ENCODE data around the gene RAB6B. TPM values are rescaled to one million over a fixed set of nuclear protein-coding genes. Genes with fewer than 3 reads are reported as not detected.

RAB6B gene
- total and polyA plus RNA-seq, 2 experiments from 2014 or later: 1.2 to 3.9 TPM

GRCh38 chr3:133884887-133885711 is 10.6 kb downstream of the RAB6B start:
- Mint-ChIP-seq H3K9me3 (peaks cover 2% of the 10 kb centered on the region; the same call in 1 of the 3 replicates), H3K4me1 (peaks cover 10% of the 10 kb centered on the region; the same call in 2 of the 3 replicates), H3K36me3 (ENCODE audit: low read depth) (peaks cover 5% of the 10 kb centered on the region; the same call in 1 of the 3 replicates), H3K27me3 (ENCODE audit: insufficient read depth, low read depth, poor library complexity) (peaks cover 2% of the 10 kb centered on the region), H3K4me3 (no peak overlapping the region), H3K27ac (no peak overlapping the region)
- no peak for DNase-seq (ENCODE audit: low spot score)
- no peaks in the 10 kb centered on the region for H4K20me1 ChIP-seq (replicated peaks; ENCODE audit: insufficient read depth)
- no peaks in the 10 kb centered on the region for H3K9me2 ChIP-seq (ENCODE audit: insufficient read depth)
- 0 out of 2 replicates have a peak, but pooled peaks cover 6% of the 10 kb centered on the region for H3K4me1 ChIP-seq (ENCODE audit: insufficient read depth)
- no peak overlapping the region for H3K27ac ChIP-seq (ENCODE audit: low read depth)
- H3K4me3 ChIP-seq: no peak overlapping the region
- TF ChIP-seq POLR2AphosphoS5 (IDR thresholded peaks at IDR 0.05; ENCODE audit: low read depth): no peak
- TF ChIP-seq ETS1 (IDR thresholded peaks at IDR 0.05): no peak
- TF ChIP-seq ZNF462 (CRISPR knock-in tag; IDR thresholded peaks at IDR 0.05): no peak
- no peak for TF ChIP-seq ZNF114 (CRISPR knock-in tag; IDR thresholded peaks at IDR 0.05)
- no peak for TF ChIP-seq CREB1 (CRISPR knock-in tag; IDR thresholded peaks at IDR 0.05; ENCODE audit: low read depth)
- TF ChIP-seq EZH2phosphoT487 (IDR thresholded peaks at IDR 0.05; ENCODE audit: unreplicated experiment): no peak
- TF ChIP-seq REST (IDR thresholded peaks at IDR 0.05; ENCODE audit: unreplicated experiment): no peak
- no peak for TF ChIP-seq JUNB (IDR thresholded peaks at IDR 0.05; ENCODE audit: unreplicated experiment)
- TF ChIP-seq EZH2 (IDR thresholded peaks at IDR 0.05; ENCODE audit: low read depth, unreplicated experiment): no peak
- no peak for TF ChIP-seq CTCF (conservative IDR thresholded peaks at IDR 0.05; ENCODE audit: low read depth in 2 of 2)
- H3K36me3 ChIP-seq (ENCODE audit: insufficient read depth): no peaks in the 10 kb centered on the region
- no peaks in the 10 kb centered on the region for H3K79me2 ChIP-seq (replicated peaks; ENCODE audit: insufficient read depth)
- H2AFZ ChIP-seq: no peak overlapping the region
- H3K4me2 ChIP-seq: no peak overlapping the region
- no peak for ATAC-seq
- no peaks in the 10 kb centered on the region for H3F3A ChIP-seq (replicated peaks; ENCODE audit: low read depth)
- H3K27me3 ChIP-seq (ENCODE audit: insufficient read depth): no peaks in the 10 kb centered on the region
